ENCODE measurements around the gene PAK1.

PAK1 gene

GRCh38 chr11:77278595-77279506 is 195.0 kb downstream of the PAK1 start:
- DNase-seq (ENCODE audit: low read depth in 1 of 2, low spot score in 1 of 2), result no peak
- H3K4me3 ChIP-seq (replicated peaks; ENCODE audit: insufficient read depth, low read length), result no peak overlapping the region
- no peak overlapping the region for H3K27ac ChIP-seq (replicated peaks)
- no peak for TF ChIP-seq CTCF (IDR thresholded peaks at IDR 0.05; ENCODE audit: insufficient read depth, low read length)
- TF ChIP-seq POLR2AphosphoS5 (IDR thresholded peaks at IDR 0.05; ENCODE audit: low read depth), result no peak
- no peak for TF ChIP-seq REST (IDR thresholded peaks at IDR 0.05; ENCODE audit: insufficient replicate concordance, low read depth)
- no peak for TF ChIP-seq SPI1 (IDR thresholded peaks at IDR 0.05; ENCODE audit: borderline replicate concordance, low read depth)
- TF ChIP-seq GABPA (IDR thresholded peaks at IDR 0.05; ENCODE audit: low read depth), result no peak
- H3K27me3 ChIP-seq (ENCODE audit: insufficient read depth, poor library complexity, severe bottlenecking), result peaks cover 2% of the 10 kb centered on the region

- Histone ChIP-seq H3K4me3 (replicated peaks; ENCODE audit: insufficient read depth, low read length) (no peak overlapping the region), H3K27ac (replicated peaks) (no peak overlapping the region), H3K27me3 (ENCODE audit: insufficient read depth, poor library complexity, severe bottlenecking) (peaks cover 2% of the 10 kb centered on the region)
- DNase-seq (ENCODE audit: low read depth in 1 of 2, low spot score in 1 of 2), result no peak
- TF ChIP-seq CTCF (IDR thresholded peaks at IDR 0.05; ENCODE audit: insufficient read depth, low read length) (no peak), SPI1 (IDR thresholded peaks at IDR 0.05; ENCODE audit: borderline replicate concordance, low read depth) (no peak), REST (IDR thresholded peaks at IDR 0.05; ENCODE audit: insufficient replicate concordance, low read depth) (no peak), POLR2AphosphoS5 (IDR thresholded peaks at IDR 0.05; ENCODE audit: low read depth) (no peak), GABPA (IDR thresholded peaks at IDR 0.05; ENCODE audit: low read depth) (no peak)
Measured at GRCh38 chr11:77276271-77276670, 197.6 kb downstream of the PAK1 start.
